ENCODE results near the gene AOC3. TPM values are rescaled to one million over a fixed set of nuclear protein-coding genes. Genes with fewer than 3 reads are reported as not detected.

Gene AOC3
- total and polyA plus RNA-seq, 2 of the 13 experiments (the other 11 are each of a cell fraction or from before 2014, with no cell fraction given) = 8.7 to 51.7 TPM

DNA sequence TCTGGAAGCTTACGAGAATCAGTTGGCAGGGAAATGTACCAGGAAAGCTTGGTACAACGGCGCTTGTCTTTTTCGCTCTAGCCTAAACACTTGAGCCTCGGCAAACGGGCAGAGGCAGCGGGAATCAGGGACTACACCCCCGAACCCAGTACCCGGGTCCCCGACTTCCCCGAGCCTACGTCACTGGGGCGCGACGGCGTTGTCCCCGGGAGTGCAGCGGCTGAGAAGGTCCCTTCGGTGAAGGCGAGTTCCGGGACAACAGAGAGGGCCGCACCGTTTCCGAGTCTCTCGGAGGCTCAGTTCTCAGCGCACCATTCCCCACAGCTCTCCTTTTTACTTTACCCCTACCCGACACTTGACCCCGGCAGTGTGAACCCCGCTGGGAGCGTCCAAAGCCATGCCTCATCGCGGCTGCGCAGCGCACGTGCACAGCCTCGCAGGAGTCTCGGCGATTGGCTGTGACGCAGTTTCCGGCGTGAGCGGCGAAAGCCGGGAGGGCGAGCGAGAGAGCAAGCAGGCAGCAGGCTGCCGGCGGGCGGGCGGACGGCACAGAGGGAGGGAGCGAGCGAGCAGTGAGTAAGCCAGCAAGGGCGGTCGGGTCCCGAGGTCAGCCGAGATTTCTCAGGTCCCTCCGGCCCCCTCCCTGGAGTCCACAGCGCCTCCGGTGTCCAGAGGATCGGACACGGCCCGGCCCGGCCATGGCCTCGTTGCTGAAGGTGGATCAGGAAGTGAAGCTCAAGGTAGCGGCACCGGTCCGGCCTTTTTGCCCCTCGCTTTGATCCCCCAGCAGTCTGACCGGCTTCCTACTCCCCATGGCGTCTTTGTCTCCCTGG, 17.8 kb upstream of the AOC3 start, which contains the start of gene PSME3 (continued):
- TF ChIP-seq ZNF530 (CRISPR knock-in tag; IDR thresholded peaks at IDR 0.05; ENCODE audit: low read depth) = peak; percentile 7; the same call in 1 of the 2 replicates
- TF ChIP-seq, protein P1, sequence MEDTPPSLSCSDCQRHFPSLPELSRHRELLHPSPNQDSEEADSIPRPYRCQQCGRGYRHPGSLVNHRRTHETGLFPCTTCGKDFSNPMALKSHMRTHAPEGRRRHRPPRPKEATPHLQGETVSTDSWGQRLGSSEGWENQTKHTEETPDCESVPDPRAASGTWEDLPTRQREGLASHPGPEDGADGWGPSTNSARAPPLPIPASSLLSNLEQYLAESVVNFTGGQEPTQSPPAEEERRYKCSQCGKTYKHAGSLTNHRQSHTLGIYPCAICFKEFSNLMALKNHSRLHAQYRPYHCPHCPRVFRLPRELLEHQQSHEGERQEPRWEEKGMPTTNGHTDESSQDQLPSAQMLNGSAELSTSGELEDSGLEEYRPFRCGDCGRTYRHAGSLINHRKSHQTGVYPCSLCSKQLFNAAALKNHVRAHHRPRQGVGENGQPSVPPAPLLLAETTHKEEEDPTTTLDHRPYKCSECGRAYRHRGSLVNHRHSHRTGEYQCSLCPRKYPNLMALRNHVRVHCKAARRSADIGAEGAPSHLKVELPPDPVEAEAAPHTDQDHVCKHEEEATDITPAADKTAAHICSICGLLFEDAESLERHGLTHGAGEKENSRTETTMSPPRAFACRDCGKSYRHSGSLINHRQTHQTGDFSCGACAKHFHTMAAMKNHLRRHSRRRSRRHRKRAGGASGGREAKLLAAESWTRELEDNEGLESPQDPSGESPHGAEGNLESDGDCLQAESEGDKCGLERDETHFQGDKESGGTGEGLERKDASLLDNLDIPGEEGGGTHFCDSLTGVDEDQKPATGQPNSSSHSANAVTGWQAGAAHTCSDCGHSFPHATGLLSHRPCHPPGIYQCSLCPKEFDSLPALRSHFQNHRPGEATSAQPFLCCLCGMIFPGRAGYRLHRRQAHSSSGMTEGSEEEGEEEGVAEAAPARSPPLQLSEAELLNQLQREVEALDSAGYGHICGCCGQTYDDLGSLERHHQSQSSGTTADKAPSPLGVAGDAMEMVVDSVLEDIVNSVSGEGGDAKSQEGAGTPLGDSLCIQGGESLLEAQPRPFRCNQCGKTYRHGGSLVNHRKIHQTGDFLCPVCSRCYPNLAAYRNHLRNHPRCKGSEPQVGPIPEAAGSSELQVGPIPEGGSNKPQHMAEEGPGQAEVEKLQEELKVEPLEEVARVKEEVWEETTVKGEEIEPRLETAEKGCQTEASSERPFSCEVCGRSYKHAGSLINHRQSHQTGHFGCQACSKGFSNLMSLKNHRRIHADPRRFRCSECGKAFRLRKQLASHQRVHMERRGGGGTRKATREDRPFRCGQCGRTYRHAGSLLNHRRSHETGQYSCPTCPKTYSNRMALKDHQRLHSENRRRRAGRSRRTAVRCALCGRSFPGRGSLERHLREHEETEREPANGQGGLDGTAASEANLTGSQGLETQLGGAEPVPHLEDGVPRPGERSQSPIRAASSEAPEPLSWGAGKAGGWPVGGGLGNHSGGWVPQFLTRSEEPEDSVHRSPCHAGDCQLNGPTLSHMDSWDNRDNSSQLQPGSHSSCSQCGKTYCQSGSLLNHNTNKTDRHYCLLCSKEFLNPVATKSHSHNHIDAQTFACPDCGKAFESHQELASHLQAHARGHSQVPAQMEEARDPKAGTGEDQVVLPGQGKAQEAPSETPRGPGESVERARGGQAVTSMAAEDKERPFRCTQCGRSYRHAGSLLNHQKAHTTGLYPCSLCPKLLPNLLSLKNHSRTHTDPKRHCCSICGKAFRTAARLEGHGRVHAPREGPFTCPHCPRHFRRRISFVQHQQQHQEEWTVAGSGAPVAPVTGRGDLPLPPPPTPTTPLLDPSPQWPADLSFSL (CRISPR knock-in tag; IDR thresholded peaks at IDR 0.05) = no peak
- no peak; the same call in 1 of the 2 replicates for TF ChIP-seq SMAD9 (CRISPR knock-in tag; IDR thresholded peaks at IDR 0.05)
- TF ChIP-seq, protein P2, sequence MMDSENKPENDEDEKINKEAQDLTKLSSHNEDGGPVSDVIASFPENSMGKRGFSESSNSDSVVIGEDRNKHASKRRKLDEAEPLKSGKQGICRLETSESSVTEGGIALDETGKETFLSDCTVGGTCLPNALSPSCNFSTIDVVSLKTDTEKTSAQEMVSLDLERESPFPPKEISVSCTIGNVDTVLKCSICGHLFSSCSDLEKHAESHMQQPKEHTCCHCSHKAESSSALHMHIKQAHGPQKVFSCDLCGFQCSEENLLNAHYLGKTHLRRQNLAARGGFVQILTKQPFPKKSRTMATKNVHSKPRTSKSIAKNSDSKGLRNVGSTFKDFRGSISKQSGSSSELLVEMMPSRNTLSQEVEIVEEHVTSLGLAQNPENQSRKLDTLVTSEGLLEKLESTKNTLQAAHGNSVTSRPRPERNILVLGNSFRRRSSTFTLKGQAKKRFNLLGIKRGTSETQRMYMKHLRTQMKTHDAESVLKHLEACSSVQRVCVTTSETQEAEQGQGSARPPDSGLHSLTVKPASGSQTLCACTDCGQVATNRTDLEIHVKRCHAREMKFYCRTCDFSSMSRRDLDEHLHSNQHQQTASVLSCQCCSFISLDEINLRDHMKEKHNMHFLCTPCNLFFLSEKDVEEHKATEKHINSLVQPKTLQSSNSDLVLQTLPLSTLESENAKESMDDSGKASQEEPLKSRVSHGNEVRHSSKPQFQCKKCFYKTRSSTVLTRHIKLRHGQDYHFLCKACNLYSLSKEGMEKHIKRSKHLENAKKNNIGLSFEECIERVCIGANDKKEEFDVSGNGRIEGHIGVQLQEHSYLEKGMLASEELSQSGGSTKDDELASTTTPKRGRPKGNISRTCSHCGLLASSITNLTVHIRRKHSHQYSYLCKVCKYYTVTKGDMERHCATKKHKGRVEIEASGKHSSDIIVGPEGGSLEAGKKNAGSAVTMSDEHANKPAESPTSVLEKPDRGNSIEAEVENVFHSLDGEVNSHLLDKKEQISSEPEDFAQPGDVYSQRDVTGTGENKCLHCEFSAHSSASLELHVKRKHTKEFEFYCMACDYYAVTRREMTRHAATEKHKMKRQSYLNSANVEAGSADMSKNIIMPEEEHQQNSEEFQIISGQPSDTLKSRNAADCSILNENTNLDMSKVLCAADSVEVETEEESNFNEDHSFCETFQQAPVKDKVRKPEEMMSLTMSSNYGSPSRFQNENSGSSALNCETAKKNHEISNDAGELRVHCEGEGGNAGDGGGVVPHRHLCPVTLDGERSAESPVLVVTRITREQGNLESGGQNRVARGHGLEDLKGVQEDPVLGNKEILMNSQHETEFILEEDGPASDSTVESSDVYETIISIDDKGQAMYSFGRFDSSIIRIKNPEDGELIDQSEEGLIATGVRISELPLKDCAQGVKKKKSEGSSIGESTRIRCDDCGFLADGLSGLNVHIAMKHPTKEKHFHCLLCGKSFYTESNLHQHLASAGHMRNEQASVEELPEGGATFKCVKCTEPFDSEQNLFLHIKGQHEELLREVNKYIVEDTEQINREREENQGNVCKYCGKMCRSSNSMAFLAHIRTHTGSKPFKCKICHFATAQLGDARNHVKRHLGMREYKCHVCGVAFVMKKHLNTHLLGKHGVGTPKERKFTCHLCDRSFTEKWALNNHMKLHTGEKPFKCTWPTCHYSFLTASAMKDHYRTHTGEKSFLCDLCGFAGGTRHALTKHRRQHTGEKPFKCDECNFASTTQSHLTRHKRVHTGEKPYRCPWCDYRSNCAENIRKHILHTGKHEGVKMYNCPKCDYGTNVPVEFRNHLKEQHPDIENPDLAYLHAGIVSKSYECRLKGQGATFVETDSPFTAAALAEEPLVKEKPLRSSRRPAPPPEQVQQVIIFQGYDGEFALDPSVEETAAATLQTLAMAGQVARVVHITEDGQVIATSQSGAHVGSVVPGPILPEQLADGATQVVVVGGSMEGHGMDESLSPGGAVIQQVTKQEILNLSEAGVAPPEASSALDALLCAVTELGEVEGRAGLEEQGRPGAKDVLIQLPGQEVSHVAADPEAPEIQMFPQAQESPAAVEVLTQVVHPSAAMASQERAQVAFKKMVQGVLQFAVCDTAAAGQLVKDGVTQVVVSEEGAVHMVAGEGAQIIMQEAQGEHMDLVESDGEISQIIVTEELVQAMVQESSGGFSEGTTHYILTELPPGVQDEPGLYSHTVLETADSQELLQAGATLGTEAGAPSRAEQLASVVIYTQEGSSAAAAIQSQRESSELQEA (CRISPR knock-in tag; IDR thresholded peaks at IDR 0.05; ENCODE audit: not compliant biosample characterization) = peak; percentile 33
- TF ChIP-seq NR2F6 (IDR thresholded peaks at IDR 0.05) = no peak
- TF ChIP-seq NR2F6 (CRISPR knock-in tag; IDR thresholded peaks at IDR 0.05) = peak; percentile 59; the same call in 1 of the 2 replicates
- TF ChIP-seq, protein P3, sequence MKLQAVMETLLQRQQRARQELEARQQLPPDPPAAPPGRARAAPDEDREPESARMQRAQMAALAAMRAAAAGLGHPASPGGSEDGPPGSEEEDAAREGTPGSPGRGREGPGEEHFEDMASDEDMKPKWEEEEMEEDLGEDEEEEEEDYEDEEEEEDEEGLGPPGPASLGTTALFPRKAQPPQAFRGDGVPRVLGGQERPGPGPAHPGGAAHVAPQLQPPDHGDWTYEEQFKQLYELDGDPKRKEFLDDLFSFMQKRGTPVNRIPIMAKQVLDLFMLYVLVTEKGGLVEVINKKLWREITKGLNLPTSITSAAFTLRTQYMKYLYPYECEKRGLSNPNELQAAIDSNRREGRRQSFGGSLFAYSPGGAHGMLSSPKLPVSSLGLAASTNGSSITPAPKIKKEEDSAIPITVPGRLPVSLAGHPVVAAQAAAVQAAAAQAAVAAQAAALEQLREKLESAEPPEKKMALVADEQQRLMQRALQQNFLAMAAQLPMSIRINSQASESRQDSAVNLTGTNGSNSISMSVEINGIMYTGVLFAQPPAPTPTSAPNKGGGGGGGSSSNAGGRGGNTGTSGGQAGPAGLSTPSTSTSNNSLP (IDR thresholded peaks at IDR 0.05; ENCODE audit: low read depth, low read length) = no peak
- TF ChIP-seq, protein P4, sequence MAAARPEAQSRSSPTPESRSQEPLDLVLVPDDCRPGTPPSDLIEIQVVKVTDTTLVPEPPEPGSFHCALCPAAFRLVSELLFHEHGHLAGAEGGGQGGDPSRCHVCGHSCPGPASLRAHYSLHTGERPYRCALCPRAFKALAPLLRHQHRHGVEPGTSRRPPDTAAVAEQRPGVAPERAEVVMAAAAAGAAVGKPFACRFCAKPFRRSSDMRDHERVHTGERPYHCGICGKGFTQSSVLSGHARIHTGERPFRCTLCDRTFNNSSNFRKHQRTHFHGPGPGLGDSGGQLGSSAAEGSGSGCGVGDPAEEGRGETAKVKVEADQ (CRISPR knock-in tag; IDR thresholded peaks at IDR 0.05; ENCODE audit: borderline replicate concordance) = peak; percentile 68; the same call in 1 of the 2 replicates

Data from HepG2 (cell line).